Kidney capillary endothelial cell (primary cell): ENCODE data around the gene B4GALT4.
"Not testable (repeated sequence)": the region's sequence is repeated elsewhere in the genome, so short reads cannot be mapped to it uniquely, and the experiment has no call there.

Source experiments
- DNase-seq: peaks from one replicate; pipeline ENCODE4 v3.0.0-alpha.2; 2018; ENCODE audit warnings: low spot score

Gene B4GALT4

DNA sequence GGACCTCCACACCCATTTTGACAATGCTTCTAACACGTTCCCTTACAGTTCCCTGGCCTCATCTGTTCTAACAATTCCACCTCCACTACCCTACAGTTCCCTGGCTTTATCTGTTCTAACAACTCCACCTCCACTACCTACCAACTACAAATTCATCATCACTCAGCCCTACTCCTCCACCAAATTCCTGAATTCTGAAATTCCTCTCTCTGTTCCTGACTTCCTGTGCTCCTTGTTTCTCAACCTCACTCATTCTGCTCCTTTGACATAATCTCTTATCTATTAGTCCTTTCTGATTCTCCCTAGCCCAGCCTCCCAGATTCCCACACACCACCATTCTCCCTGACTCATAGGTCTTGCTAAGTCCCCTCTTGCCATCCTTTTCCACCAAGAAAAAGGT lies 44.8 kb downstream of the B4GALT4 start:
- no peak for DNase-seq

DNA sequence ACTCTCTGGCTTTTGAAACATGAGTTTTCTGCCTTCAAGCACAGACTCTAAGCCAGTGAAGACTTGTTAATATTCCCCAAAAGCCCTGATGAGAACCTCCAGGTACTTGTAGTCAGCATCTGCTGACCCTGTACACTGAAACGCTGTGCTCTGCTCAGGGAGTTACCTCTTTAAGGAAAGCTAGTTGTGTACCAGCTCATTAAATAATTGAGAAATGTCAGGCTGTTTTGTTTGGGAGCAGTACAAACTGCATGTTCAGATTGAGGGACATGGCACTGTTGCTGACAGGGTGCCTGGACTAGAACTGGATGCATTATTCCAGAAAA lies 45.6 kb downstream of the B4GALT4 start:
- DNase-seq: no peak

DNA sequence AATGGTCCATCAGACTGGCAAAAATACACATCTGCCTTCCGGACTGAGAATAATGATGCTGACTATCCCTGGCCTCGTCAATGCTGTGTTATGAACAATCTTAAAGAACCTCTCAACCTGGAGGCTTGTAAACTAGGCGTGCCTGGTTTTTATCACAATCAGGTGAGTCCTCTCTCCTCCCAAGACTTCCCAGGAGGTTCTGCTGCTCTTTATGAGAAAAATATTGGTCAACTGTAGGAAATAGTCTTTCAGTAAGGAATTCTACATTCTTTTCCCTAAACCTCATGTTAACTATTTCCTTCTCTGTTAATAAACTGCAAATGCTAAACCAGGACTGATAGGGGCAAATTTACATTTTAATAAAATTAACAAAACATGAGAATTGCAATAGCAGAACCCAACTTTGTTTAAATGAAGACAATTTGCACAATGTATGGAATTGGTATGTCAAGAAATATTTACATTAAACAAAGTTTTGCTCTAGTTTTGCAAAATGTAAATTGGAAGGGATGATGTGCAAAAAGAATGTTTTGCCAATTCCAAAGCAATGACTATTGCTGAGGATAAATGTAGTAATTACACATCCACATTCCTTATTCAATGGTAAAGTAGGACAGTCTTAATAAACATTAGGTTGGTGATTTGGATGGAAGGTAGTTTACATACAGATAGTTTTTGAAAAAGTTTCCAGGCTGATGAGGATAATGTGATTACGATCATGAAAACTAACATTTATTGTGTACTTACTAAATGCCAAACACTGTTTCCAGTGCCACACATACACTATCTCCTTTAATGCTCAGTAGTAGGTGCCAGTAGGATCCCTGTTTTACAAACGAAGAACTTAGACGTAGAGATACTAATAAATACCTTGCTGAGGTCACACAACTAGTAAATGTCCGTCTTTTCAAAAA lies 46.2 kb downstream of the B4GALT4 start:
- DNase-seq: no peak

DNA sequence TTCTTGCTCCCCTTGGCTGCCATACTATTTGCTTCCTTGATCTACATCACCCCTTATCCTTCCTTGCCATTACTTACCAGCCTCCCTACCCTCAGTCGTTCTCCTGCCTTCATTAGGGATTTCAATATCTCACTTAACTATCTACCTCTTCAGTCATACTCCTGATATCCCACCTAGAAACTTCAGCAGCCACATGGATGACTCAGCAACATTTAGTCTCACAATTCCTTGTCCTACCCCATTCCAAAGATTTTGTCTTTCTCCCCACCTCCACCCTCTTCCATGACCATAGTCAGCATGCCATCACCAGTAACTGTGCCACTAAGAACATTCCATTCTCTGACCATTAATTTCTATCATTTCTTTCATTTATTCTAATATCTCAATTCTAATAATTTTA lies 48.9 kb downstream of the B4GALT4 start:
- no peak for DNase-seq

DNA sequence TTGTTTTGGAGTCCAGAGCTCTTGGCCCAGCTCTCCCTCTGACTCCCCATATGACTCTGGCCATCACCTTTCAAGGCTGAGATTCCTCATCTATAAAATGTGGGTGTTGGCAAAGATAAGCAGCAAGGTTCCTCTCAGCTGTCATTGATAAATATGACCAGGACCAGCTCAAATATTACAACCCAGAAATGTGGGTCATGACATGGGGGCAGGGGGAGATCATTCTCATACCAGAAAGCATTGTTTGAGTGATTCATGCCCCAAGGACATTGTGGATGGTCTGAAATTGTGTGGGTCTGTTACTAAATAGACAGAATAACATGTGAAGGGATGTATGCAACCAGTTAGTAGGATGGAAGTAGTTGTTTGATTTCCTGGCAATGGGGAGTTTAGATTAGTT lies 53.4 kb downstream of the B4GALT4 start:
- no peak for DNase-seq

DNA sequence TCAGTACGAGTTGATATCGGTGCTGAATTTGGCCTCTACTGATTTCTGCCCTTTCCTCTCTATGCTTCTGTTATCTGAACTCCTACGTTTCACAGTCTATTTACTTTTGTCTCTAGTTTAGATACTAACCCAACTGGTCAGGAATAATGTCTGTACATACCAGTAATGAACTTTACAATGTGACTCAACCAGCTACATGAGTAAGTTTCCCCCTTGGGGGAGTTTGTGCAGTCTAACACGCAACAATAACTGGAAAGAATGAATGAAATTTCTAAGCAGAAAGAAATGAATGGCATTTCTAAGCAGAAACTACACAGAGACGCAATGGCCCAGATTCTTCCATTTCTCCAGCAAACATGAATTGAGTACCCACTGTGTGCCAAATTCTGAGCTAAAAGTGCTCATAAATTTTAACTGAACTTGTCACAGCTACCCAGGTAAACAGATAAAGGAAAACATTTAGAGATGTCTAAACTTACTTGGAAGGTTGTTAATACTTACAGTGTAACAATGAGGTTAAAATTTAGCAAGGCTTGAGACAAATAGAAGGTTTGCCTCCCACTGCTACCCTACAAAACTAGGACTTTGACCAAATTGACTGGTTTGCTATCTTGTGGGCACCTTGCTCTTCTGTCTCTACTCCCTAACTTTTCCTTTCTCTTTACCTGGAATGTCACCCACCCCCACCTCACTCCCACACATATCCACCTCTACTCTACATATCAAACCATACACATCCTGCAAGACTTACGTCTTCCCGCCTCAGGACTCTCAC lies 55.7 kb downstream of the B4GALT4 start:
- no peak for DNase-seq

DNA sequence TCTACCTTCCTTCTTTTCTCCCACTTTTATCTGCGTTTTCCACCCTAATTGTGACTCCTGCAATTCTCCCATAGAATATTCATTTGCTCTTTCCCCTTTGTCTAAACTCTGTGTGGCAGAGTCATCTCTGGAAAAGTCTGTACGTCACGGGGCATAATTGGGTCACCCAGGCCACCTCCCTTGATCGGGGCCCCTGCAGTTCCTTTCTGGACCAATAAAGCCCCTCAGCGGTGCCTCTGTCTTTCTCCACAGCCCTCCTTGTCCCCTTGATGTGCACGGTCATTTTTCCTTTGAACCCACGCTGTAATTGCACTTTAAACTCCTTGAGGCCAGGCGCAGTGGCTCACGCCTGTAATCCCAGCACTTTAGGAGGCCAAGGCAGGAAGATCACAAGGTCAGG lies 56.6 kb downstream of the B4GALT4 start:
- no peak for DNase-seq

DNA sequence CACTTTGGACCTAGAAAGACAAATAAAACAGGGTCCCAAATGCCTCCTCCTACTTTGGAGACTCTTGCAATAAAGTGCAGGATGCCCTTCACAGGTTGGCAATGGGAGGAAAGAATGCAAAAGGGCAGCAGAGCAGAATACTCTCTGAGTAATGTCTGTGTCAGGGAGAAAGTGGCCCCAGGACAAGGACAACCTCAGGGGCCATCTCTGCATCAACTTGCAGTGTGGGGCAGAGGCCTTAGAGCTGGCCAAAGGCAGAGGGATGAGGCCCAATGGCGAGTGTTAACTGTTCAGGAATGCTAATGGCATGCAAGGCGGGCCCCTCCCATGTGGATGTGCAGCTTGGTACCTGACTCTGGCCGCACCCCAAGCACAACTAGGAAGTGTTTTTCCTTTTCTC lies 58.9 kb downstream of the B4GALT4 start:
- no peak for DNase-seq

DNA sequence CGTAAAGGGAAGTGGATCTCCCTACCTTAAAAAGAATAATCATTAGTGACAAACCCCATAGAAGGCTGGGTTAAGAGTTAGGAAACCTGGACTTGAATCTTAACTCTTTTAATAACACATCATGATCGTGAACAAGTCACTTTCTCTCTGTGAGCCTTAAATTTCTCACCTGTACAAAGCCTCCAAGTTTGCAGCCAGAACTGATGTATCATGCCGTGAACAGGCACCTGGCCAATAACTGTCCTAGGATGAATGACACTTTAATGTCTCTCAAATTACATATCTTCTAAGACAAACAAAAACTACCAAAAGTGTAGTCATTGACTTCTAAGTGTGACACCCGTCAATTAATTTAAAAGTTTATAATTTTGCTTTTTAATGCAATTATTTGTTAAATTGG lies 63.4 kb downstream of the B4GALT4 start:
- no peak for DNase-seq

DNA sequence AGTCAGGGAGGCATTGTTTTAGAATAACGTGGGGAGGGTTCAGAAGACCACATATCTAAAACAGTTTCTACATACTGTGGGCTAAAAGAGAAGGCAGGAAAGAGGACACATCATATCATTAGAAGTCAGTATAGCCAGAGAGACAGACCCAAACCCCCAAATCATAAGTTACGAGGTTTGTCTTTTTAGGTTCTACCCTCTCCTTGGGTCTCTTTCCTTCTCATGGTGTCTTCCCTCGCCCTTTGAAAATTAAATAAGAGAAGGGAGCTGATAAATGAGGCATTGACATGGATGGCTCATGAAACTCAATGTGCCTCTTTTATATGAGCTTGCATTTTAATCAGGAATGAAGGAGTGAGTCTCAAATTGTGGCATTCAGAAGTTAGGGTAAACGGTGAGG lies 63.9 kb downstream of the B4GALT4 start:
- no peak for DNase-seq

DNA sequence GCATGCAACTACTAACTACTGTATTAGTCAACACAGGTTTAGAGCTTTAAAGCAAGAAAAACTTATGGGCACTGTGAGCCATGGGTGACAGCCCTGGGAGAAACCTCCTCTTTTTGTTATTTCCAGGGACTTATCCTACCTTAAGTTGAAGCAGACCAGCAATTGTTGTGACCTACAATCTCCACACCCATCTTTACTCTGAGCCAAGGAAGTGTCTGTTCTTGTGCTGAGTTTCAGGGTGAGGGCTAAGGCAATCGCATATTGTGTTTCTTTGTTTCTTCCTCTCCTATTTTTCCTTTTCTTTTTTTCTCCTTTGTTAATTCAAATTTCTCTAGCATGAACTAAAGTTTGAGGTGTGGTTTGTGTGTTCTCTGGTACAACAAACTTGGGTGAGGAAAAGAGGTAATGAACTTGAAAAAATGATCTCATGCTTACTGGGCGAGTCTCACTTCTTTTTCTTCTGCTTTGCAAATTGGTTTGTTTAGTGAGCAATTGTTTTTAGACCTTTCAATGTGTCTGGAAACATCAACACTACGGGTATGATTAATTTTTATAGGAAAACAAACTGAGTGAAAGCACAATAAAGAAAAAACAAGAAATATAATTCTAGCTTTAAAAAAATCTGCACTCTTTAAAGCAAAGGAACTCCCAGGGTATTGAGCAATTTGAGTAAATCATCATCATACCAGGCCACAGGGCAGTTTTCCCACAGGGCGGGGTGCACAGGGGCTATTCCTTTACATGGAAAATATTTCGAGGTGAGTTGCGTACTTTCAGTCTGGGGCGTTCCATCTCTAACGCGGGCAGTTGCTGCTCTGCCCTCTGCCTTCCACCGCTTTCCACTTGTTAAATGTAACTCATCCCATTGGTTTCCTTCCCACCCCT lies 64.6 kb downstream of the B4GALT4 start:
- no peak for DNase-seq

DNA sequence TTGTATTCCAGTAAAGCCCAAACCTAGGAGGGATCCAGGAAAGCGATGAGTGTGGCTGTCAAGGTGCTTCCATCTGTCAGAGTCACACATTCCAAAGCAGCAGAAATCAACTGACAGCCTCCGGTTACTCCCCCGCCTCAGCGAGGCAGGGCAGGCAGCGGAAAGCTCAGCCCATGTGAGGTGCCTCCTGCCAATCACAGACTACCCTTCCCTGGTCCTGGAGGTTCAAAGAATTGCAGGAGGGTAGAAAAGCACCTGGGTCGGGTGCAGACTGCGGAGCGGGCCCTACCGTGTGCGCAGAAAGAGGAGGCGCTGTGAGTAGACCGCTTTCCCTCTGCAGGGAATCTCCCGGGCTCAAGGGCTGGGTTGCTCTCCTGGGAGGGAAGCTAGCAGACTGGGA lies 67.4 kb downstream of the B4GALT4 start, which contains the start of gene UPK1B:
TSS of gene UPK1B (plus strand) at position 274 of the 400 bp plus-strand sequence. CDS start 13,144 bp downstream, outside the sequence.
- no peak for DNase-seq

DNA sequence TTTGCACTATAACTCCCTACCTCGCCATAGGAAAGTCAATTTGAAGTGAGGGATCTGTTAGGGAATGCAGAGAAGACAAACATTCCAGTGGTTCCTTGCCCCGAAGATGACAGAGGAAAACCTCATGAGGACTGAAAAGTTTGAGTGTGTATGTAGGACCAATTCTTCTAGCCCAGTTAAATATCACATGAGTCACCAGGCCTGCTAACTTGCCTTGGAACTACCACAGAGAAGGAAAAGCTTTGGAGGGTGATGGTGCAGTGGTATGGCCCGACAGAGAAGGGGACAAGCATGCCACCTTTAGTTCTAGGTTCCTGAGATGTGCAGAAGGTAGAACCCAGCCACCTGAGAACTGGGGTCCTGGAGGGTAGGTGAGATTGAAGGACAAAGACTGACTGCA lies 69.9 kb downstream of the B4GALT4 start:
- DNase-seq: no peak

DNA sequence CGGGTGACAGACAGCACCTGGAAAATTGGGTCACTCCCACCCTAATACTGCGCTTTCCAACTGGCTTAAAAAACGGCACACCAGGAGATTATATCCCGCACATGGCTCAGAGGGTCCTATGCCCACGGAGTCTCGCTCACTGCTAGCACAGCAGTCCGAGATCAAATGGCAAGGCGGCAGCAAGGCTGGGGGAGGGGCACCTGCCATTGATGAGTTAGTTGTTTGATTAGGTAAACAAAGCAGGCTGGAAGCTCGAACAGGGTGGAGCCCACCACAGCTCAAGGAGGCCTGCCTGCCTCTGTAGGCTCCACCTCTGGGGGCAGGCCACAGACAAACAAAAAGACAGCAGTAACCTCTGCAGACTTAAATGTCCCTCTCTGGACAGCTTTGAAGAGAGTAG lies 75.9 kb downstream of the B4GALT4 start:
- not testable (repeated sequence) for DNase-seq
